HFFc6 (cell line): Measurements from ENCODE around the gene DNAH2. TPM values are rescaled to one million over a fixed set of nuclear protein-coding genes. Genes with fewer than 3 reads are reported as not detected.

Experiments
- DNase-seq: peaks from one replicate; pipeline ENCODE4 v3.0.0-alpha.2; 2018
- H3K27ac Mint-ChIP-seq: 2 replicates; pipeline ENCODE4 v1.8.0; 2020; ENCODE audit warnings: mild to moderate bottlenecking, mixed read lengths
- H3K27me3 Mint-ChIP-seq: 2 replicates; pipeline ENCODE4 v1.8.0; 2021; ENCODE audit warnings: mild to moderate bottlenecking, moderate library complexity, mixed read lengths; ENCODE audit not compliant: insufficient read depth
- H3K36me3 Mint-ChIP-seq: 2 replicates; pipeline ENCODE4 v1.8.0; 2021; ENCODE audit warnings: low read depth, mixed read lengths
- H3K4me1 Mint-ChIP-seq: 2 replicates; pipeline ENCODE4 v1.8.0; 2020; ENCODE audit warnings: low read depth, mixed read lengths
- H3K4me3 Mint-ChIP-seq: 2 replicates; pipeline ENCODE4 v1.8.0; 2020; ENCODE audit warnings: mild to moderate bottlenecking, moderate library complexity, mixed read lengths
- H3K9me3 Mint-ChIP-seq: 2 replicates; pipeline ENCODE4 v1.8.0; 2020; ENCODE audit warnings: mild to moderate bottlenecking, mixed read lengths
- total RNA-seq, 6 experiments: library from RNA; stranded (reverse); fragmentation: NEBNext Ultra II Directional; extraction: Animal tissue kit (Norgen Biotek cat#: 25700); gene quantifications; 2 replicates in 1 of 6; 3 replicates in 5 of 6; pipeline ENCODE4 v1.2.3, GENCODE V29; 2021
- TF ChIP-seq, protein P1 (sequence below): fragments of 200-600 bp; sonication (generic); IDR thresholded peaks from 2 replicates; pipeline ENCODE4 v1.5.0; 2021; ENCODE audit warnings: antibody characterized with exemption, mild to moderate bottlenecking

The DNAH2 gene
- total RNA-seq, 6 experiments from 2014 or later, result not detected

DNA sequence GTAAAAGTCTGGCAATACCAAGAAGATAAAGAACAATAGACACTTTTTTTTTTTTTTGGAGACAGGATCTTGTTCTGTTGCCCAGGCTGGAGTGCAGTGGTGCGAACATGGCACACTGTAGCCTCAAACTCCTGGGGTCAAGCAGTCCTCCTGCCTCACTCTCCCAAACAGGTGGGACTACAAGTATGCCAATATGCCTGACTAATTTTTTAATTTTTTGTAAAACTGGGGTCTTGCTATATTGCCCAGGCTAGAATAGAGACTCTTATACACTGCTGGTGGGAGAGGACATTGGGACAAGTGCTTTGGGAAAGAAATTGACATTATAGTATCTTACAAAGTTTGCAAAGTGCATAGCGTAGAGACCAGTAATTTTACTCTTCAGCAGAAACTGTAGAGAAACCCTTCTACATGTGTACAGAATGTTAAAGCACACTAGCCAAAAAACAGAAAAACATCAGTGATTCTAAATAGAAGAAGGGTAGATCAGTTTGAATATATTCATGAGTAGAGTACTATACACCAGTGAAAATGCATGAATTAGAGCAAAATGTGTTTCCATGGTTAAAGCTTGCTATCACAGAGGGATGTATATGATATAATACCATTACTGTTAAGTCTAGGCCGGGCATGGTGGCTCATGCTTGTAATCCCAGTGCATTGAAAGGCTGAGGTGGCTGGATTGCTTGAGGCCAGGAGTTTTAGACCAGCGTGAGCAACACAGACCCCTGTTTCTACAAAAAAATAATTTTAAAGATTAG, 19.5 kb upstream of the DNAH2 start:
- TF ChIP-seq, protein P1, sequence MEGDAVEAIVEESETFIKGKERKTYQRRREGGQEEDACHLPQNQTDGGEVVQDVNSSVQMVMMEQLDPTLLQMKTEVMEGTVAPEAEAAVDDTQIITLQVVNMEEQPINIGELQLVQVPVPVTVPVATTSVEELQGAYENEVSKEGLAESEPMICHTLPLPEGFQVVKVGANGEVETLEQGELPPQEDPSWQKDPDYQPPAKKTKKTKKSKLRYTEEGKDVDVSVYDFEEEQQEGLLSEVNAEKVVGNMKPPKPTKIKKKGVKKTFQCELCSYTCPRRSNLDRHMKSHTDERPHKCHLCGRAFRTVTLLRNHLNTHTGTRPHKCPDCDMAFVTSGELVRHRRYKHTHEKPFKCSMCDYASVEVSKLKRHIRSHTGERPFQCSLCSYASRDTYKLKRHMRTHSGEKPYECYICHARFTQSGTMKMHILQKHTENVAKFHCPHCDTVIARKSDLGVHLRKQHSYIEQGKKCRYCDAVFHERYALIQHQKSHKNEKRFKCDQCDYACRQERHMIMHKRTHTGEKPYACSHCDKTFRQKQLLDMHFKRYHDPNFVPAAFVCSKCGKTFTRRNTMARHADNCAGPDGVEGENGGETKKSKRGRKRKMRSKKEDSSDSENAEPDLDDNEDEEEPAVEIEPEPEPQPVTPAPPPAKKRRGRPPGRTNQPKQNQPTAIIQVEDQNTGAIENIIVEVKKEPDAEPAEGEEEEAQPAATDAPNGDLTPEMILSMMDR, result no peak
- H3K27ac Mint-ChIP-seq, result no peak overlapping the region
- DNase-seq, result no peak
- no peaks in the 10 kb centered on the region for H3K4me1 Mint-ChIP-seq
- H3K36me3 Mint-ChIP-seq, result peaks cover 33% of the 10 kb centered on the region
- H3K4me3 Mint-ChIP-seq, result no peak overlapping the region
- H3K9me3 Mint-ChIP-seq, result no peaks in the 10 kb centered on the region
- no peaks in the 10 kb centered on the region; the same call in 1 of the 2 replicates for H3K27me3 Mint-ChIP-seq

DNA sequence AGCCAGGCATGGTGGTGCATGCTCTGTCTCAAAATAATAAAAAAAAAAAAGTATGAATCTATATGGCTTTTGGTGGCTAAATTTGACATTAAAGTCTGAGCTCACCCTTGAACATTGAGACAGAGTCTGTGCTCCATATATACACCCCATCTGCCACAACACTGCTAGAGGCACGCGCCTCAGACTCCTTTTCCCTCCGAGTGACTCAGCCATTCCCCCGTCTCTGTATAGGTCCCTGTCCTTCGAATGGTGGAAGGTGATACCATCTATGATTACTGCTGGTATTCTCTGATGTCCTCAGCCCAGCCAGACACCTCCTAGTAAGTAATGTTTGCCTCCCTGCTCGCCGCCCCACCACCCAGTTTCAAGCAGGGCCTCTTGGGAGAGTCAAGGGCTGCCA, 17.0 kb upstream of the DNAH2 start:
- Mint-ChIP-seq H3K9me3 (no peaks in the 10 kb centered on the region), H3K4me3 (no peak overlapping the region), H3K4me1 (peaks cover 15% of the 10 kb centered on the region), H3K27ac (no peak overlapping the region), H3K27me3 (peaks cover 16% of the 10 kb centered on the region), H3K36me3 (peaks cover 27% of the 10 kb centered on the region)
- DNase-seq, result no peak
- TF ChIP-seq, protein P1, result no peak

DNA sequence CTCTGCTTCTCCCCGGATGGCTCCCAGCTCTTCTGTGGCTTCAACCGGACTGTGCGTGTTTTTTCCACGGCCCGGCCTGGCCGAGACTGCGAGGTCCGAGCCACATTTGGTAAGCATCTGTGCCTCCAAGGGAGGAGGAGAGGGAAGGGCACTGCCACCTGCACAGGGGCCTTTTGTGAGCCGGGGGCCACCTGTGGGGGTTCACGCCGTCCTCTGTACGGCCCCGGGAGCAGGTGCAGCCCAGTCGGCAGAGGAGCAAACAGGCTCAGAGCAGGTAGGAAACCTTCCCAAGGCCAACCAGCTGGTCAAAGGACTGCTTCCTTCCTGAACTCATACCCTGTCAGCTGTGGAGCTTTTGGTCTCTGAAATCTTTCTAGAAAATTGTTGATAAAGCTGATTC, 15.9 kb upstream of the DNAH2 start:
- no peak overlapping the region for H3K4me3 Mint-ChIP-seq
- peaks cover 15% of the 10 kb centered on the region for H3K36me3 Mint-ChIP-seq
- H3K27ac Mint-ChIP-seq, result no peak overlapping the region
- DNase-seq, result no peak
- peaks cover 27% of the 10 kb centered on the region for H3K27me3 Mint-ChIP-seq
- H3K4me1 Mint-ChIP-seq, result peaks cover 19% of the 10 kb centered on the region
- TF ChIP-seq, protein P1, result no peak
- no peaks in the 10 kb centered on the region for H3K9me3 Mint-ChIP-seq

DNA sequence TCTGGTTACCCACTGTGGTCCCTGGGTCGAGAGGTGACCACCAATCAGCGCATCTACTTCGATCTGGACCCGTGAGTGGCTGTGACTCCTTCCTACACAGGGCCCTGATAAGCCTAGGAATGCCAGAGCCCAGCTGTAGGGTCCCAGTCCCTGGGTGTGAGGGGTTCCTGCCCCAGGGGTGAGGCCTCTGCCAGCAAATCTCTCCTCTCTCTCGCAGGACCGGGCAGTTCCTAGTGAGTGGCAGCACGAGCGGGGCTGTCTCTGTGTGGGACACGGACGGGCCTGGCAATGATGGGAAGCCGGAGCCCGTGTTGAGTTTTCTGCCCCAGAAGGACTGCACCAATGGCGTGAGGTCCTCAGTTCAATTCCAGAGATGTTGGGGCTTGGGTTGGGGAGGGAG, 14.8 kb upstream of the DNAH2 start:
- H3K36me3 Mint-ChIP-seq, result peaks cover 14% of the 10 kb centered on the region
- no peaks in the 10 kb centered on the region for H3K9me3 Mint-ChIP-seq
- TF ChIP-seq, protein P1, result no peak
- DNase-seq, result no peak
- H3K4me1 Mint-ChIP-seq, result peaks cover 19% of the 10 kb centered on the region
- no peak overlapping the region for H3K27ac Mint-ChIP-seq
- H3K4me3 Mint-ChIP-seq, result no peak overlapping the region
- H3K27me3 Mint-ChIP-seq, result peaks cover 33% of the 10 kb centered on the region

DNA sequence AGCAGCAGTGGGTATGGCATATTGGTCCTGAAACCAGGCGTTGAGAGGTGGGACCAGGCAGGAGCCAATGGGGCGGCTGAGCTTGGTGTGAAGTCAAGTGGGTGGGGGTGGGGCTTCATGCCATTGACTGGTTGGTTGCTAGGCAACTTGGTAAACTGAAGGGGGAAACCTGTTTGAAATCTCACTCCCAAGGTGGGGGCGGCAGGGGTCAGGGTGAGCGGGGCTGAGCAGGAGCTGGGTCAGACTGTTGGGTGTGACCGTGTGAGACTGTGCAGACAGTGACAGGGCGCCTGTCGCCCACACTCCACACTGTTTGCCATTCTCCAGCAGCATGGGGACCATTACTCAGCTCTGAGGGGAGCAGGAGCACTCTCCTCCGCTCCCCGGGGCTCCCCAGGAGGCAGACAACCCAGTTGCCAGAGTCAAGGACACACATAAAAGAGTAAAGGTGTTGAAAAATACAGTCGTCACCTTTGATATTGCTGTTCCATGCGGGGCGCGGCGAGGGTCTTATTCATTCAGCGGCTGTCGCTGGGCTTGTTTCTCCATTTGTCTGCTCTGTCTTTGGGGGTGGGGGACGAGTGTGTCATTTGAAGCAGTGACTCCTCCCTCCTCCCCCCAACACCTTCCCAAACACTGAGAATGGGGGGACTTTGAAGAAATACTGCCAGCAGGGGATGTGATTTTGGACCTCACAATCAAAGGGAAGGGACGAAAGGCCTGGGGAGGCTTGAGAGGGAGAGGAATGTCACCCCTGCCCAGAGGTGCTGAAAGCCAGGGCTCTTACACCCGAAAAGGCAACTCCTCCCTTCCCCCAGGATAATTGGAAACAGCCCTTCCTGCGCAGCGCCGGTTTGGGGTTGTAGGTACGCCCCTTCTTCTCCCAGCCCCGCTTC, 13.7 kb upstream of the DNAH2 start:
- H3K4me1 Mint-ChIP-seq, result peaks cover 19% of the 10 kb centered on the region
- peak overlapping the region; percentile 79 for H3K27ac Mint-ChIP-seq
- no peak for DNase-seq
- peaks cover 35% of the 10 kb centered on the region for H3K27me3 Mint-ChIP-seq
- H3K36me3 Mint-ChIP-seq, result peaks cover 9% of the 10 kb centered on the region
- peak overlapping the region; percentile 73 for H3K4me3 Mint-ChIP-seq
- H3K9me3 Mint-ChIP-seq, result no peaks in the 10 kb centered on the region
- TF ChIP-seq, protein P1, result no peak
